Esophagus muscularis mucosa (tissue), 4 donors: ENCODE results near the gene C8B. TPM values are rescaled to one million over a fixed set of nuclear protein-coding genes. Genes with fewer than 3 reads are reported as not detected.

Source experiments
- DNase-seq: peaks from one replicate; pipeline ENCODE4 v3.0.0-alpha.2; 2017; ENCODE audit errors: extremely low spot score
- H3K27ac ChIP-seq, 4 donors: fragments of 200-600 bp; sonication (generic); replicated peaks in 1 of 4; 1 replicate in 3 of 4; 2 replicates in 1 of 4; pipeline ENCODE4 v1.5.1; 2016 to 2019; ENCODE audit warnings: mild to moderate bottlenecking in 1 of 4
- H3K27me3 ChIP-seq, 4 donors: fragments of 200-600 bp; sonication (generic); one replicate each; pipeline versions ENCODE4 v1.5.1 to v1.6.0; 2016 to 2019
- H3K36me3 ChIP-seq, 4 donors: fragments of 200-600 bp; sonication (generic); one replicate each; pipeline ENCODE4 v1.5.1; 2016 to 2019
- H3K4me1 ChIP-seq, 4 donors: fragments of 200-600 bp; sonication (generic); one replicate each; pipeline ENCODE4 v1.5.1; 2016 to 2019
- H3K4me3 ChIP-seq, 4 donors: fragments of 200-600 bp; sonication (generic); 1 replicate in 2 of 4; 2 replicates in 2 of 4; pipeline ENCODE4 v1.5.1; 2016 to 2019; ENCODE audit warnings: mild to moderate bottlenecking in 4 of 4, moderate library complexity in 1 of 4
- H3K9me3 ChIP-seq, 4 donors: fragments of 200-600 bp; sonication (generic); 1 replicate in 3 of 4; 2 replicates in 1 of 4; pipeline ENCODE4 v1.5.1; 2016 to 2019
- EP300 ChIP-seq: sonication (generic); formaldehyde crosslinking; IDR thresholded peaks from one replicate; pipeline ENCODE4 v1.6.1; 2017; ENCODE audit warnings: antibody characterized with exemption
- POLR2A ChIP-seq: fragments of 450-650 bp; IDR thresholded peaks from one replicate; pipeline ENCODE4 v1.6.1; 2017; ENCODE audit warnings: antibody characterized with exemption, moderate library complexity, mild to moderate bottlenecking, low read depth
- POLR2AphosphoS5 ChIP-seq, 2 donors: sonication (generic); formaldehyde crosslinking; IDR thresholded peaks; one replicate each; pipeline ENCODE4 v1.6.1; 2017; ENCODE audit warnings: antibody characterized with exemption in 2 of 2
- WGBS: methylation state at CpG from one replicate; pipeline ENCODE4 v1.1.5; 2018; 5-methylcytosine and 5-hydroxymethylcytosine counted together
- intact Hi-C: fragments of 100-400 bp; cut with DNase I; formaldehyde crosslinking; loops from one replicate; pipeline ENCODE4 v1.15.1; 2023
- total RNA-seq, 4 donors: library from RNA; depleted of rRNA; stranded (reverse); fragments of >200 nt; gene quantifications; one replicate each; pipeline versions ENCODE4 v1.1.0 to v1.2.1, GENCODE V29; 2016
- TF ChIP-seq, protein P1 (sequence below), 3 experiments: fragments of 200-600 bp in 2 of 3; fragments of 450-650 bp in 1 of 3; sonication (generic) in 2 of 3; IDR thresholded peaks; one replicate each; pipeline ENCODE4 v1.5.1; 2017 to 2019; ENCODE audit warnings: antibody characterized with exemption in 3 of 3, mild to moderate bottlenecking in 2 of 3, moderate library complexity in 1 of 3

The C8B gene
- total RNA-seq, 4 donors from 2014 or later: not detected

DNA sequence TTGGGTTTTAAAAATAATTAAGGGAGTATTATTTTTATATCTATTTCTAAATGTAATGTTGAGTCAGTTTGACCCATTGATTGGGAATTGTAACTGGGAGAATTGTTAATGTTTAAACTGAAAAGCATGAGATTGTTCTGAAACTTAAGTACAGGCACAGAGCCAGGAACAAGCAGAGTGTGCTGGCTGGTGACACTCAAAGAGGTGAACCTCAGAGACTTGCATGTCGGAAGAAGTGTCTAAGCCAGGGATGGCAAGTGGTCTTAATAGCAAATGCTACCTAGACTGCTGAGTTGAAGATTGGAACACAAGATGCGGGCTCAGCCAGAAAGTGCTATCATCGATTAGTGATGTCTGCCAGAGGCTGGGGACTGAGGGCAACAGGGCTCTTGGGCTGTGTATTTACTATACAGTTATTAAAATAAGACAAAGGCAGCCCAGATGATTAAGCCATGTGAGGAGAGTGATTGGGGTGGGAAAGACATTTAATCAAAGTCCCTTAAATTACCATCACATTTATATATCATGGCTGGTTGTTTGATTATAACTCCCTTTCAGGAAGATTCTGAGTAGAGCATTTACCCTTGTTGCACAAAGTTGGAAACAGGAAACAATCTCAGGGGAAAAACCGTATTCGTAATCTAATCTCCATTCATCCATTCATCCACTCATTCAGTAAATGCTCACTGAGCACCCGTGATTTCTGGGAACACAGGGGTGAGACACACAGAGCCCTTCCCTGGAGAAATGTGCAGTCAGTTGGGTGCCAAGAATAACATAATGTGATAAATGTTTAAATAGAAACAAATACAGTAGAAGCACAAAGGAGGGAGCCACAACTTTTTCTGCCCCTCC lies 68.4 kb downstream of the C8B start:
- no peak overlapping the region for H3K4me3 ChIP-seq
- H3K4me1 ChIP-seq: peaks cover 0 to 12% (median 0%) of the 10 kb centered on the region in 4 donors
- H3K27me3 ChIP-seq: no peaks in the 10 kb centered on the region
- DNase-seq: no peak
- TF ChIP-seq, protein P1, sequence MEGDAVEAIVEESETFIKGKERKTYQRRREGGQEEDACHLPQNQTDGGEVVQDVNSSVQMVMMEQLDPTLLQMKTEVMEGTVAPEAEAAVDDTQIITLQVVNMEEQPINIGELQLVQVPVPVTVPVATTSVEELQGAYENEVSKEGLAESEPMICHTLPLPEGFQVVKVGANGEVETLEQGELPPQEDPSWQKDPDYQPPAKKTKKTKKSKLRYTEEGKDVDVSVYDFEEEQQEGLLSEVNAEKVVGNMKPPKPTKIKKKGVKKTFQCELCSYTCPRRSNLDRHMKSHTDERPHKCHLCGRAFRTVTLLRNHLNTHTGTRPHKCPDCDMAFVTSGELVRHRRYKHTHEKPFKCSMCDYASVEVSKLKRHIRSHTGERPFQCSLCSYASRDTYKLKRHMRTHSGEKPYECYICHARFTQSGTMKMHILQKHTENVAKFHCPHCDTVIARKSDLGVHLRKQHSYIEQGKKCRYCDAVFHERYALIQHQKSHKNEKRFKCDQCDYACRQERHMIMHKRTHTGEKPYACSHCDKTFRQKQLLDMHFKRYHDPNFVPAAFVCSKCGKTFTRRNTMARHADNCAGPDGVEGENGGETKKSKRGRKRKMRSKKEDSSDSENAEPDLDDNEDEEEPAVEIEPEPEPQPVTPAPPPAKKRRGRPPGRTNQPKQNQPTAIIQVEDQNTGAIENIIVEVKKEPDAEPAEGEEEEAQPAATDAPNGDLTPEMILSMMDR (IDR thresholded peaks at IDR 0.05): no peak
- TF ChIP-seq POLR2AphosphoS5 (IDR thresholded peaks at IDR 0.05) (no peak), POLR2A (no peak), EP300 (no peak)
- H3K36me3 ChIP-seq: no peaks in the 10 kb centered on the region
- 69% methylated on average over 6 of the region's 6 CpGs for WGBS
- no peak overlapping the region for H3K27ac ChIP-seq
- intact Hi-C loops: no loop called here
- no peaks in the 10 kb centered on the region for H3K9me3 ChIP-seq

DNA sequence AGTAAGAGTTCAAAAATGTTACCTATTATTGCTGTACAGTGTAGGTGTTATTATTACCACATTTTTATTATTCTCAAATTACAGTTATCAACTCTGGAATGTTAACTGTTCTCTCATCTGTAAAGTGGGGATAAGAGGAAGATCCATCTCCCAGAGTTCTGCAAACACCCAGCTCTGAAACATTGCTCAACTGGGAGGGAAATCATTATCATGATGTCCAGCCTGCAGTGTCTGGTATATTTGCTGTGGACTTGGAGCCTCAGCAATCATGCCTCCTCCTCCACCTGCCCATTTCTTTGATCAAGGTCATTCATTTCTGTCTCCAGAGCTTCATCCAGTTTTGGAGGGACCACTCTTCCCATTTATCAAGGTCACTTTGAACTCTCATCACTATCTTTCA lies 71.8 kb downstream of the C8B start:
- Histone ChIP-seq H3K36me3 (no peaks in the 10 kb centered on the region), H3K27me3 (no peaks in the 10 kb centered on the region), H3K4me1 (peaks cover 0 to 12% (median 0%) of the 10 kb centered on the region in 4 donors), H3K9me3 (no peaks in the 10 kb centered on the region), H3K4me3 (no peak overlapping the region), H3K27ac (no peak overlapping the region)
- no peak for TF ChIP-seq POLR2AphosphoS5 (IDR thresholded peaks at IDR 0.05)
- no peak for TF ChIP-seq POLR2A
- no peak for TF ChIP-seq EP300
- TF ChIP-seq, protein P1 (IDR thresholded peaks at IDR 0.05): no peak
- intact Hi-C loops: no loop called here
- no peak for DNase-seq

DNA sequence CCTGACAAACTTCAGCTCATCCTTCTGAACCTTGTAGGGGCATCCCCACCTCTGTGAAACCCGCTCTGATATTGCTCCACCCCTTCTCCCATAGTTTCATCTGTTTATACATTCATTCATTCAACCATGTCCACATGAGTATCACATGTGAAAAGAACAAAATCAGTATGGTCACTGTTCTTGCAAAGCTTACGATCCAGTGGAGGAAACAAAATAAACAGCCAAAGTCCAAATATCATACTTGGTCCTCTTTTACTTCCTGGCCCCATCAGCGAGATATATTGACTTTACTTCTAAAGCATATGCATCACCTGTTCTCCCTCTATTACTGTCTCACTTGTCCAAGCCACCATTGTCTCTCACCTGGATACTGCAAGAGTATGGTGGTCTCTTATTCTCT lies 75.6 kb downstream of the C8B start:
- no peak for DNase-seq
- Histone ChIP-seq H3K27ac (no peak overlapping the region), H3K4me1 (no peaks in the 10 kb centered on the region), H3K27me3 (no peaks in the 10 kb centered on the region), H3K4me3 (no peak overlapping the region), H3K9me3 (no peaks in the 10 kb centered on the region), H3K36me3 (no peaks in the 10 kb centered on the region)
- 75% methylated on average over 3 of the region's 3 CpGs for WGBS
- TF ChIP-seq EP300 (no peak), POLR2AphosphoS5 (IDR thresholded peaks at IDR 0.05) (no peak), POLR2A (no peak)
- TF ChIP-seq, protein P1 (IDR thresholded peaks at IDR 0.05): no peak
- intact Hi-C loops: no loop called here

DNA sequence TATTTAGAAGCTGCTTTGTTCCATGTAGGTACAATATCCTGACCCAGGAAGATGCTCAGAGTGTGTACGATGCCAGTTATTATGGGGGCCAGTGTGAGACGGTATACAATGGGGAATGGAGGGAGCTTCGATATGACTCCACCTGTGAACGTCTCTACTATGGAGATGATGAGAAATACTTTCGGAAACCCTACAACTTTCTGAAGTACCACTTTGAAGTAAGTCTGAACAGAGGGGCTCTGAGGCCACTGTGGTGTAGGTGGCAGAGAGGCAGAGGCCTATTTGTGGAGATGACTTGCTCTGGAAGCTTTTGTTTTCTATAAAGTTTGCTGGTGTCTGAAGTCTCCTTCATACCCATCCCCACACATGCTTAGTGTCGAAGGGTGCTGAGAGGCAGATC lies 84.4 kb downstream of the C8B start:
- DNase-seq: peak; percentile 78
- Histone ChIP-seq H3K4me1 (peaks cover 0 to 2% (median 0%) of the 10 kb centered on the region in 4 donors), H3K27me3 (no peaks in the 10 kb centered on the region), H3K36me3 (no peaks in the 10 kb centered on the region), H3K4me3 (no peak overlapping the region), H3K27ac (no peak overlapping the region), H3K9me3 (no peaks in the 10 kb centered on the region)
- 88% methylated on average over 6 of the region's 6 CpGs for WGBS
- intact Hi-C loops: no loop called here
- TF ChIP-seq POLR2A (no peak), EP300 (no peak)

DNA sequence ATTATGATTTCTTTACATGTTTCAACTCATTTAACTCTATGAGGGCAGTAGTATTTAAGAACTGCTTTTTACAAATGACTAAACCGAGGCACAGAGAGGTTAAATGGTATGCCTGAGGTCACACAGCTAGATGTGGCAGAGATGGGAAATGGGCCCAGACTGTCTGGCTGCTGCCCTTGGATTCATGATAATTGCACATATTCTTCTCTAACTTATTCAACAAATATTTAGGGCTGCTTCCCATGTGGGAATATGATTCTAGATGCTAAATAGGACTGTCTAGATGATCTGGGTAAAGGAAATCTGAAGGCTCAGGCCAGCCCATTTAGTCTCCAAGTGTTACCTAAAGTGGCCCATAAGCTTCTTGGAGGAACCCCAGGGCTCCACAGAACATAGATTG lies 85.0 kb downstream of the C8B start:
- no peaks in the 10 kb centered on the region for H3K36me3 ChIP-seq
- no peaks in the 10 kb centered on the region for H3K9me3 ChIP-seq
- H3K4me1 ChIP-seq: peaks cover 0 to 2% (median 0%) of the 10 kb centered on the region in 4 donors
- no peaks in the 10 kb centered on the region for H3K27me3 ChIP-seq
- H3K27ac ChIP-seq: no peak overlapping the region
- no peak for DNase-seq
- 83% methylated on average over 1 of the region's 1 CpG for WGBS
- intact Hi-C loops: no loop called here
- TF ChIP-seq EP300: no peak
- TF ChIP-seq POLR2AphosphoS5 (IDR thresholded peaks at IDR 0.05): no peak
- TF ChIP-seq, protein P1 (IDR thresholded peaks at IDR 0.05): no peak
- TF ChIP-seq POLR2A: no peak
- no peak overlapping the region for H3K4me3 ChIP-seq

Other genes with a start within 250 kb of the C8B start
- gene FYB2, start 146.6 kb downstream of the C8B start, total RNA-seq: not detected
- gene C8A, start 111.2 kb downstream of the C8B start, total RNA-seq: not detected